Activated CD8-positive, alpha-beta memory T cell treated with anti-CD3 and anti-CD28 coated beads for 1 hour (primary cell): Measurements from ENCODE around the gene MLYCD.

Experiments
- DNase-seq, 2 donors: peaks; one replicate each; pipeline ENCODE4 v3.0.0-alpha.2; 2020; ENCODE audit warnings: low read depth in 1 of 2; ENCODE audit errors: extremely low read depth in 1 of 2

The MLYCD gene

GRCh38 chr16:83898463-83899271, at the start of gene MLYCD:
TSS of gene MLYCD (plus strand) at chr16:83899115. CDS start at chr16:83899145, 30 bp downstream.
- DNase-seq: peak in 1 of 2 donors; percentile 64

GRCh38 chr16:83849421-83849820, 49.5 kb upstream of the MLYCD start:
- no peak for DNase-seq

- DNase-seq: no peak
These were observed 48.0 kb upstream of the MLYCD start for GRCh38 chr16:83850947-83851346.

- DNase-seq: no peak
These were observed 47.4 kb upstream of the MLYCD start for GRCh38 chr16:83851473-83851872.

GRCh38 chr16:83852774-83853173, 46.1 kb upstream of the MLYCD start:
- no peak for DNase-seq

- DNase-seq: no peak
These were observed 45.1 kb upstream of the MLYCD start for GRCh38 chr16:83853834-83854233.

GRCh38 chr16:83854420-83854819, 44.5 kb upstream of the MLYCD start:
- DNase-seq: no peak

GRCh38 chr16:83856792-83857191, 42.1 kb upstream of the MLYCD start:
- DNase-seq: no peak

GRCh38 chr16:83859265-83859664, 39.6 kb upstream of the MLYCD start:
- DNase-seq: no peak

- DNase-seq: no peak
These were observed 36.3 kb upstream of the MLYCD start for GRCh38 chr16:83862661-83863060.

- no peak for DNase-seq
These were observed 35.2 kb upstream of the MLYCD start for GRCh38 chr16:83863682-83864081.

GRCh38 chr16:83870830-83871229, 28.1 kb upstream of the MLYCD start:
- DNase-seq: no peak

GRCh38 chr16:83878838-83879237, 20.1 kb upstream of the MLYCD start:
- DNase-seq: no peak

- no peak for DNase-seq
These were observed 16.6 kb upstream of the MLYCD start for GRCh38 chr16:83882163-83882885.

GRCh38 chr16:83886199-83886971, 12.5 kb upstream of the MLYCD start:
- no peak for DNase-seq

GRCh38 chr16:83887080-83887479, 11.8 kb upstream of the MLYCD start:
- DNase-seq: no peak

- no peak for DNase-seq
These were observed 11.4 kb upstream of the MLYCD start for GRCh38 chr16:83887564-83887963.

- DNase-seq: no peak
These were observed 10.3 kb upstream of the MLYCD start for GRCh38 chr16:83888672-83889044.

GRCh38 chr16:83890359-83890758, 8.6 kb upstream of the MLYCD start:
- no peak for DNase-seq

GRCh38 chr16:83891742-83892141, 7.2 kb upstream of the MLYCD start:
- DNase-seq: no peak

- no peak for DNase-seq
These were observed 3.7 kb upstream of the MLYCD start for GRCh38 chr16:83895243-83895642.

GRCh38 chr16:83895942-83896341, 3.0 kb upstream of the MLYCD start:
- DNase-seq: no peak
